Measurements from ENCODE around the gene KIAA1328.

KIAA1328 gene

DNA sequence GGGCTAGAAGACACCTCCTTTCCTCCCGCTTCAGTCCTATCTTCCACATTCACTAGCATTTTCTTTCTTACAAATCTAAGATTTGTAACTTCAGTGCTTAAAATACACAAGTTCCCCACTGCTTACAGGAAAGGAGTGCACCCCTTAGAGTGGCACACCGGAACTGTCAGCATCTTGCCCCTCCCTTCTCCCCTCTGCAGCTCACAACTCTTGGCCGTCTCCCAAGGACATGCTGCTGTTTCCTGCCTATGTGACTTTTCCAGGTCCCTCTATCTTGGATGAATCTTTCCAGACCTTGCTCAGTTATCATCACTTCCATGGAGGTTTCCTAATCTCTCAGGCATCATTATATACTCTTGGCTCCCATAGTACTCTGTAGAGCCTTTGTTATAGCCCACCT is 401.8 kb downstream of the KIAA1328 start:
- ATAC-seq, result no peak

DNA sequence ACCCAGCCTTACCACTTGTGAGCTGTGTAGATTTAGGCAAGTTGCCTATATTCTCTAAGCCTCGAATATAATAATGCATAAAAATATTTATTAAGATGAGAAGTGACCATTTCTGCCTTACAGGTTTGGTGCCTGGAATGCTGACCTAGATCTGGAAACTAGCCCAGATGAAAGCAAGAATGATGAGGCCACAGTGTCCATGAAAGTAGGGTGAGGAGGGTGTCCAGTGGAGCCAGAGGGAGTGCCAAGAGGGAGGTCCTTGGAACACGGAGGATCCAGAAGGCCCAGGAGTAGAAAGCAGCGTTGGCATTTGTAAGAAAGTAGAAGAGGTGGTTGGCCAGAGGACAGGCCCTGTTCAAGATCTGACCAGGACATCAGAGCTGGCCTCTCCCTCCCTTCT is 402.3 kb downstream of the KIAA1328 start:
- ATAC-seq, result no peak

DNA sequence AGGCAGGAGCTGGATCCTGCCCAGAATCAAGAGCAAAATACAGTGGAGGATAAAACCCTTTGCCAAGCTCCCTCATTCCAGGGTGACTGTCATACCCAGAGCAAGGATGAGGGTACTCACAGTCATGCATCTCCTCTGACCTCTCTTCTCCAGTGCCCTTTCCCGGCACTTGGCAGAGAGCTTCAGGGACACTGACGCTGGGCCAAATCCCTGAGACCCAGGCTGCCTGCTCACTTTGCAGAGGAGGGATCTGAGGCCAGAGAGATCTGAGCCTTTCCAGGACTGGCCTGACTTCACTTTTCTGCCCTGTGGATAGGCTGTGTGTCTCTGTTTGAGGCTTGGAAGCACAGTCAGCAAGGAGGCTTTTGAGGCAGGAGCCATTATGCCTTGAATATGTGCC is 406.7 kb downstream of the KIAA1328 start:
- ATAC-seq, result no peak

DNA sequence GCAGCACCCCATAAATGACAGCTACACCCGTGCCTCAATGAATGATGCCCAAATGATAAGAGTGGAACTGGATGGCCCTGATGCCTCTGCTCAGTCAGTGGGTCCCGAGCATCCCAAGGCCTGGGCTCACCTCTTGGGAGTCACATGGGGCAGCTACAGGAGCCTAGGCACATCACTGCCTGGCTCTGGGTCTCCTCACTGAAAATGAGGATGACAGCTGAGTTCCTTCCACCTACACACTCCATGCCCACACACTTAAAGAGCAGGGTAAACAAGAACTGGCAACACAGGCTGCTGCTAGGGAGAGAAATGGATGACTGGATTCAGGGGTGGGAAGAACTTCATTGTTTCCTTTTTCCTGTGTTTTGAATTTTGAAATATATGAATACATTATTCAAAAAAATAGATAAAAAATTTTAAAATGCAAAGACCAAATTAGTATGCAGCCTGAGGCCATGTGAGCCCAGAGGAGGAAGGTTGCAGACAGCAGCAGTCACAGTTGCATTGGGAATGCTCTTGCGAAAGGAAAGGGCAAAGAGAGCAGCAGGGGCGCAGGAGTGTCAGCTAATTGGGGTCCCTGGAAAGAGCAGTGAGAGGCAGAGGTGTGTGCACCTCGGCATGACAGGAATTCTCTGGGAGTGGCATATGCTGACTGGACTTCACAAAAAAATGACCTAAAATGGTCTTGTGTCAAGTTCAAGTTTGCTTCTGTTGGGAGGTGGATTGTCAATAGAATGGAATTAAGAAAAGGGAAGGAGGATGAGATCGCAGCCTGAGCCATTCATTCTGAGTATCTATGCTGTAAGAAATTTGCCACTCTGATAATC is 409.6 kb downstream of the KIAA1328 start:
- ATAC-seq, result no peak

DNA sequence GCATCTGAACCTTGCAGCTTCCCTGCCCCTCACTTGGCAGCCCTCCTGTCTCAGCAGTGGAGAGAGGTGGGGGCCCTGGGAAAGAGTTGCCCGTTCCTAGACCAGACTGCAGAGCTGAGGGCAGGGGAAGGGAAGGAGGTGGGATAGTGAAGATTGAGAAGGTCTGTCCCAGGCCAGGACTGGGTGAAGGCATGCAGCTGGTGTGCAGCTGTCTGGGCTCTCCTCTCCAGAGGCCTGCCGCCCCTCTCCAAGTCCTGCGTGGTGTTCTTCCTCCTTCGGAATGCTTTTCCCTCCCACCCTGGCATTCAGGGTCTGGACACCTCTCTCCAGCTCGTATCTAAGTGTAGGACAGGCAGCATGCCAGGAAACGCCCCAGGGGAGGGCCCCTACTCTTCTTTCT is 413.2 kb downstream of the KIAA1328 start:
- ATAC-seq, result no peak

DNA sequence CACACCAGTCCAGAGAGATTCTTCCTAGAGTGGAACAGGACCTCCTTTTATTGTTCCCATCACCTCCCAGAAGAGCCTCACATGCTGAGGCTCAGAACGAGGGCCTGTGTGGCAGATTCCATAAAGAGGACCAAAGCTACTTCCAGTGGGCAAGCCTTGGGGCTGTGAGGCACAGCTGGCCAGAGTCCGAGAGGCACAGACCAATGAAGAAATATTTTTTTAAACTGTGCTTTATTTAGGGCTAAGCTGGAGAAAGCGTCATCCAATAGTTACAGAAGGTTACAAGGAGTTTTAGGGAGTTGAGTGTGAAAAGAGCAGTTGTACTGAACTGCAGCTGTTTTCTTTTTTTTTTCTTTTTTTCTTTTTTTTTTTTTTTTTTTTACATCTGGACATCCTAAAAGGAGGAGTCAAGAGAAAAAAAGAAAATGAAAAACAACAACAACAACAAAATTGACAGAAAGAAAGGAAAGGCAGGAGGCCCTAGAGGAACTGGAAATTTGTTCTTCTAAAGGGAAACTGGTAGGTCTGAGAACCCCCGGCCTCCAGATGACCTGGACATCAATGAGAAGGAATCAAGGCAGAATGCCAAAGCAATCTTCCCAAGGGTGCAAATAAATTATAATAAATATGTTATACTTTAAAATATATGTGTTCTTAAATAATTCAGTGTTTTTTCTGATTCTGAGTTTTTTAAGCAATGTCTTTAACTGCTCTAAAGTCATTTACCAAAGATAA is 414.1 kb downstream of the KIAA1328 start:
- no peak for ATAC-seq

DNA sequence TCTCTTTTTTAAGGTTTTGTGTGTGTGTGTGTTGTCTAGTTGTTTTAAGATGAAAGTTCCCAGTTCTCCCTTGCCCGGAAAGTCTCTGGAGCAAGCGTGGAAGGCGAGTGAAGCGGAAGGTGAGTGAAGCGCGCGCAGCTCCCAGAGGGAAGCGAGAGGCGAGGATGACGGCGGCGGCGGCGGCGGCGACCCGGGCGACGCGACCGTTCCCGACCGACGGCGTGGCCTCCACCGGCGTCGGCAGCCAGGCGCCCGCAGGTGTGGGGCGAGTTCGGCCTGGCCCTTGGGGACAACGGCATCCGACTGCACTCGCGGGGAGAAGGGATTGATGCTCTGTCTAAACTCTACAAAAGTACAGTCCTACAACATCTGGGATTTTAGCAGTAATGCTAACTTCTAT is 414.8 kb downstream of the KIAA1328 start:
- no peak for ATAC-seq

DNA sequence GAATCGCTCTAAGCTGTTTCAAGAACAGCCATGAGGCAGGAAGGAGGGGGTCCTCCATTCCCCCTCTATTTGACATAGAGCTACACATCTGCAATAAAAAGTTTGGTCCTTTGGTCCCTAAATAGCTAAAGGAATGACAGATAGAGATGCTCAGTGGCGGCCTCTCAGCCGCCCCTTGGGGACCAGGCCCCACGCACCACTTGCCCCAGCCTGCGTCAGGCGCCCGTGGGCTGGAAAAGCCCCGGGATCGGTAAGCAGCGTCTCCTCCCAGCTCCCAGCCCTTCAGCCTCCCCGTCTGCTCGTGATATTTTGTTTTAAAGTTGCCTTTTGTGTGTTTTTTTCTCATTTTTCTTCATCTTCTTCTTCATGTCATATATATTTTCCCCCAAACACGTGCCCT is 415.7 kb downstream of the KIAA1328 start:
- no peak for ATAC-seq

DNA sequence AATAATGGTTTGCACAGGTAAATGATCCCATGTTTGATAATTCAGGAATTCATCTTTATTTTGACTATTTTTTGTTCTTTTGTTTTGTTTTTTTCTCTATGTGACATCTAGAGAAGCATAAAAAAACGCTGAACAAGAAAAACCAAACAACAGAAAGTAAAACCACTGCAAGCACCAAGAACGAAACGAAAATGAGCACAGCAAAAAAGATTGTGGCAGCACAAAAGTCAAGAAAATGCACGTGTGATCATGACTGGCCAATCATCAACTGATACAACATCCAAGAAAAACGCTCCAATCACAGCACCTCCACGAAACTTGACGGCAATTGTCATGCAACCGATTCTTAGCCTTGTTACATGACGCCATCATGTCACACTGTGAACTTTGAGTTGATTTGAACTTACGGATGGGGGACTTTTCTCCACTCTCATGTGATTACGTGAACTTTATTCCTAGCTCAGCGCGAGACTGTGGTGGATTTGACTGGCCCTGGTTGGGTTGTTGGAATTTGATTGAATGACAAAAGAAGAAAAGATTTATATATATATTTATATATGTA is 417.9 kb downstream of the KIAA1328 start:
- no peak for ATAC-seq

DNA sequence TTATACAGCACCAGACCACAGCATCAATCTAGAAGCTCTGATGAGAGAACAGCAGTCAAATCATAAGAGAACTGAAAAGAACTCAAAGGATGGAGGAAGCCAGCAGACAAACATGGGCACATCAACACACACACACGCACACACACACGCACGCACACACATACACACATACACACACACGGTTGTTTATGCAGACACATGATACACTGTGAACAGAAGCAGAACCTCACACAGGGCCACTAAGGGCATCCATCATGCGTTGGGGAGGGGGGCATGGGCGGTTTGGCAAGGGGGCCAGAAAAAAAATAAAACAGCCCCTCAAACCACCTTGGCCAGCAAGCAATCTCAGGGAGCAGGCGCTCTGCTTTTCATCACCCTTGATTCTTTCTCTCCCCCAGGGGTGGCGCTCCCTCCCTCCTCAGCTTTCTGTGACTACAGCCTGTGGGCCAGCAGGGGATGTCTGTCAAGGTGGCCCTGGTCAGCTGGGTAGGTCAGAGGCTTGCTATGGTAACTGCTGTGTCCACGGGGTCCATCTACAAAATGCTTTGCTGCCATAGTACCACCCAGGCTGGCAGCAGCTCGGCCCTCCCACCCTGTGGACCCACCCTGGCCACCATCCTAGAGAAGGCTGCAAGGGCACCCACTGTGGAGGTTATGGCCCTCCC is 418.7 kb downstream of the KIAA1328 start:
- no peak for ATAC-seq

DNA sequence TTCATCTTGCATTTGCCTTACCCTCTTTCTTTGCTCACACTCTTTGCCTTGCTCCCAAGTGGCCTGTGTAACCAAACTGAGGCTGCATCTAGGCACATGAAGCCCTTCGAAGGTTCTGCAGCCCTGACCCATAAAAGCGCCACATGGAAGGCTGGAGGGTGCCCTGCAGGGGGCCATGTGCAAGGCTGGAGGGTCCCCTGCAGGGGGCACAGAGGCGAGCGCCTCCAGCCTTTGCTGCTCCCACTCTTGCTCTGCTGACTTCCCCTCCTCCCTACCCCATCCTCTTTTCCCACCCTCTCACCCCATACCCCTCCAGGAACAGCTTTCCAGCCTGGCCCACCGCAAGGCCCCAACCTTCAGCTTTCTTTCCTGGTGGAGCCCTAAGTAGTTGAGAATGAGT is 419.4 kb downstream of the KIAA1328 start:
- ATAC-seq, result no peak

DNA sequence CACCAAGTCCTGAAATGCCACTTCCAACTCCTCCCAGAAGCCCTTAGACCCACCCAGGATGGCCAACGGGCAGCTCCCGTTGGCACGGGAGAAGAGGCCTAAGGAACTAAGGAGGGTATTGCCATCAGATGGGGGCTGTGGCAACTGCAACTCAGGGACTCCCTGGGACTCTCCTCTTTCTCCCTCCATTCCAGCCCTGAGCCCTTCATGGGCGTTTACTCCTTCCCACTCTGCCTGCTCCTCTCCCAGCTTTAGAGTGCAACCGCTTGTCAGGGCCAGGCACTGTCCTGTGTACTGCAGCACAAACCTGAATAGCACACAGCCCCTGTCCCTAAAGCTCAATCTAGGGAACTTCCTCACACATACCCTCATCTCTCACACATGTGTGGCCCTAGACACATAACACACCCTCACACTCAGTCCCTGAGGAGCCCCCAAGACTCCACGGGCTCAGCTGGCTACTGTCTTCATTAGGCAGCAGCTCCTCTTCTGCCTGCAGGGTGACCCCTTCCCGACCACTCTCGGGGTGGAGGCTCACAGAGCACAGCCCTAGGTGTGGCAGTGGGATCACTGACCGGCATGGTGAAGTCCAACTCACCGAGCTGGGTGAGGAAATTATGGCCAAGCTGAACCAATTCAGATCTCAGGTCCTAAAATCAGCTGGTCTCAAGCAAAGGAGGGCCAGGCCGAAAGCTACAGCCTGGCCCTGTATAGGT is 420.4 kb downstream of the KIAA1328 start:
- no peak for ATAC-seq

DNA sequence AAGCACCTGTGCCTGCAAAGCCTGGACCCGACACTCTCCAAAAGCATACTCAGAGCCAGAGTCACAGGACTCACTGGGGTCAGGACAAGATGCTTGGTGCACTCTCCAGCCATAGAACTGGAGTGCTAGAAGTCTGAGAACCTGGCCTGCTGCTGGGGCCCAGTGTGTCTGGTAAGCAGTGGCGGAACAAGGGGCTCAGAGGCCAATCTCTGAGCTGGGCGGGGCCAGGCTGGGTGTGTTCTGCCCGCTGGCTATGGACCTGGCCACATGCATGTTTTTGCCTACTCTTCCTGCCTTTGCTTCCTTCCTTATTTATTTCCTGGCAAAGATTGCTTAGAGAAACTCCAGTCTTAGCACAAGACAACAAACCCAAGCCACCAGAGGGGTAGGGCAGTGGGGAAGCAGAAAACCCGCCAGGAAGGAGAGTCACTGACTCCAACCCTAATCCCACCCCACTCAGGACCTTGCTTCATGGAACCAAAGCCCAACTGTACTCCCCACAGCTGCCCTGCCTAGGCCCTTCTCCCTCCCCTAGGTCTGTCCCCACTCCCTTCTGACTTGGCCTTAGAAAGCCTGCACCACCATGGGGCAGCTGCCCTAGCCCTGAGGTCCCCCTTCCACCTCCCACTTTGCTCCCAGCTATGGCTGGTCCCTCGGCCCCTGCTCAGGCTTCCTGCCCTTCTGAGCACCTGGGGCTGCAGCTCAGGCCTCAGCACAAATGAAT is 421.1 kb downstream of the KIAA1328 start:
- no peak for ATAC-seq

DNA sequence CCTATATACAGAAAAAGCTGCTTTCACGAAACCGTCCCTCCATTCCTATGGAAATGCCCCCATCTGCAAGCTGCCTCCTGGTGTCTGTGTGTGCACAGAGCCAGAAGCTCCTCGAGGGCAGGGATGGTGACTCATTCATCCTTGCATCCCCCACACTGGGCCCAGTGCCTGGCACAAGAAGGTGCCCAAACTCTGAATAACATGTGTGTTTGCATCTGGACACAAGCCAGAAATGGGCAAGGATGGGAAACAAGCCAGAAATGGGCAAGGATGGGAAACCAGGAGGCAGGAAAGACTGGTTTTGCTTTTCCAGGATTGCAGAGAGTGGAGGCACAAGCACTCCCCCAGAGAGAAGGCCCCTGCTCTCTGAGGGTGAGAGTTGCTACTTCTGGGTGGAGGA is 422.8 kb downstream of the KIAA1328 start:
- no peak for ATAC-seq

DNA sequence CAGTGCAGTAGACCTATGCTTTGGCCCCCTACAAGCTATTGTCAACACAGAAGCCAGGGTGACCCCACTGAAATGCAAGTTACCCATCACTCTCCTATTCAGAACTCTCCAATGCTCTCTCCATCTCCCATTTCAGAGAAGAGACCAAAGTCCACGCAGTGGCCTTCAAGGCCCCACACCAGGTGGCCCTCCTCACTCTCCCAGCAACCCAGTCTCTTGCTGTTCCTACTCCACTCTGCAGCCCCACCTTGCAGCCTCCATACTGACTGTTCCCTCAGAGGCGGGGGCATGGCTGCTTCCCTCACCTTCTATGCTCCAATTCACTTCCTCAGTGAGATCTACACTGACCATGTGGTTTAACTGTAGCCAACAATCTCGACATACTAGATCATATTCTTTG is 423.4 kb downstream of the KIAA1328 start:
- ATAC-seq, result no peak

DNA sequence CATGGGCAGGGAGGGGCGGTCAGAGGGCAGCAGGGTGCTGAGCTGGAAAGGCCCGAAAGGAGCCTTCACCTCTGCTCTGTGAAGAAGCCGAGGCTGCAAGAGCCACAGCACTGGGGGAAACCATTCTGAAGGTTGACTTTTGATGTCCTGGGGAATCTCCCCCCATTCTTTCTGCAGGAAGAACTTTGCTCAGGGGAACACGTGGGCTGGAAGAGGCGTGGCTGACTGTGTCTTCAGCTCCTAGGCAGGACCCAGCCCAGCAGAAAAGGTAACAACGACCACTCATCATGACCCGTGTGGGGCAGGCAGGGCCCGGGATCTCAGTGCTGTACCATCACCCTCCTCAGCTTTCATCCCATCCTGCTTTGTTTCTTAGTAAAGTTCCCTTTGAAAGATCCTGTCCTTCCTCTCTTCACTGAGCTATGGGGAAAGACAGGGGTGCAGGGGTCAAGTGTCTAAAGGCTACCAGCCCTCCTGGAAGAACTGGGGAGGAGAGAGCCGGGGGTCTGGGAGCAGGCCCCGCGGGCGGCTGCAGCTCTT is 424.0 kb downstream of the KIAA1328 start:
- ATAC-seq, result no peak

DNA sequence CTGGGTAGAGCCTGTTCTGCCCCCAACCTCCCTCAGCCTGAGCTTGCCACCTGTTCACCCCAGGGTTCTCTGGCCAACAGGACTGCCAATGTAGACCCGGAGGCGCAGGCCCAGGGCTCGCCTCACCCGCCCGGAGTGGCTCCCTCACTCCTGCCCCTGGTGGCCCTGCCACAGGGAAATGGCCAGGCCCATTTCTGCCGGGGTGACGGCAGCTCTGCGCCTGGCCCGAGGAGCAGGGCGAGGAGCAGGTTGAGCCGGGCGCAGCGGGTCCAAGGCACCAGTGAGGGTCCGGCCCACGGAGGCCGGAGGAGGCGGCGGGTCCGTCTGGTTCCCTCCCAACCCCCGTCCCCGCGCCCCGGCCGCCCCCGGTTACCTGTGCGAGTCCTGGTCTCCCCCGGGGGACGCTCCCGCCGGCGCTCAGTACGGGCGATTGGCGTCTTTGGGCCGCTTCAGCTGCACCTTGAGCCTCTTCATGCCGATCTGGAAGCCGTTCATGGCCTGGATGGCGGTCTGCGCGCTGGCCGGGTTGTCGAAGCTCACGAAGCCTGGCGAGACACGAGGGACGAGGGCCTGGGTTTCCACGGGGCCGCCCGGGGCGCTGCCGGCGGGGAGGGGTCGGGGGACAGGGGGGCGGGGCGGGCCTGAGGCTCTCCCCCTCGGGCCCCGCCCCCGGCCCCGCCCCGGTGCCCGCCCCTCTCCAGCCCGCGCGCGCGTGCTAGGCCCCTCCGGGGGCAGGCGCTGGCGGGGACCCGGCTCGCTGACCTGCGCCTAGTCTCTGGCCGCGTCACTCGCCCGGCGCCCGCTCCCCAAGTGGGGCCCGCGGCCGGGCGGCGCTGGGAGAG is 424.7 kb downstream of the KIAA1328 start:
- ATAC-seq, result no peak

DNA sequence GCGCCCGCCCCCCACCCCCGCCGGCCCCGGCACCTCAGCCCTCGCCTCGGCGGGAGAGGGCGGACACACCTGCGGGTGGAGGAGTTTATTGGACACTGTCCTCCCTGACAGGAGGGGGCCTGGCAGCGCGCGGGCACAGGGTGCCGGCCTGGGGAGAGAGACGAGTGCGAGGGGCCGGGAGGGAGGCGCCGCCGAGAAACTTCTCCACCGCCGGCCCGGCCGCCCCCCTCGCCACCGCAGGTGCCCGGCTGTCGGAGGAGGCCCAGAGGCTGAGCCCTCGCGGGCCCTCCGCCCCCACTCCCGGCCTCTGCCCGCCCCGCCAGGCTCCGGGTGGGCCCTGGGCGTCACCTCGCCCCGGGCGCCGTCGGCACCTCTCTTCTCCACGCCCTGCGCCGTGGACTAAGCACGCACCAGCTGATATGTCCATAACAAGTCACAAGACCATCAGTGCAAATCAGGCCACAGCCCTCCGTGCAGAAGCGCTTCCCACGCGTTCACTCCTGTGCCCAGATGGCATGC is 425.4 kb downstream of the KIAA1328 start:
- no peak for ATAC-seq

DNA sequence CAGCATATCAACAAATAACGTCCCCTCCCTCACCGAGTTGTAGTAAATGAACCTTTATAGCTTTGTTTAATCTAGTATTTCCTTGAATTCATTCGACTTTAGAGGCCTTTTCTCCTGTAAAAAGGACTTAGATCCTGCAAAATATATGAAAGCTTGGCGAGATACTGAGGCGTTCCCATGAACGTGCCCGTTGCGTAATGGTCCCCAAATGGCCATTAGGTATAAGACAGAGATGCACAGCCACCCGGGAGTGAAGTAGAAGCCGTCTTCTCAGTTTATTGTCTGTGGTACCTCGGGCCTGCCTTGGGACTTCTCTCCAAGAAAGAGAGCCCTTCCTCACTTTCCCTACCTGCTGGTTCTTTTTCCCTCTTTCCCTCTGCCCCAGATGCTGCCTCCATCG is 426.0 kb downstream of the KIAA1328 start:
- no peak for ATAC-seq

DNA sequence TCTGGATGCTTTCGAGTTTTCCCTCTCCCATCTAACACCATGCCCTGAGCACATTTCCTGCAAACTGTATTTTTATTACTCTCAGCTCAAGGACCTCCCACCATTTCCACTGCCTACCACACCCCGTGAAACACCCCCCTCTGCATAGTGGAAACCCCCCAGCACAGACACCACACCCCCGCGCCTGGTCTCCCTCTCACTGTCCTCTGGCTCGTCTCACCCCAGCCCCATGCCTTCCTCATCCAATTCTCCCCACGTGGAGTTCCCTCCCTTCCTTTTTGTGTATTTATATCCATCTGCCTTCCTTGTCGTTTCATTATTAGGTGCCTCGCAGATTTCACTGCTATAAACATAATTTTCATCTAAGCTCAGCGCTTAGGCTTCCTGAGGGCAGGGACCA is 429.2 kb downstream of the KIAA1328 start:
- no peak for ATAC-seq

DNA sequence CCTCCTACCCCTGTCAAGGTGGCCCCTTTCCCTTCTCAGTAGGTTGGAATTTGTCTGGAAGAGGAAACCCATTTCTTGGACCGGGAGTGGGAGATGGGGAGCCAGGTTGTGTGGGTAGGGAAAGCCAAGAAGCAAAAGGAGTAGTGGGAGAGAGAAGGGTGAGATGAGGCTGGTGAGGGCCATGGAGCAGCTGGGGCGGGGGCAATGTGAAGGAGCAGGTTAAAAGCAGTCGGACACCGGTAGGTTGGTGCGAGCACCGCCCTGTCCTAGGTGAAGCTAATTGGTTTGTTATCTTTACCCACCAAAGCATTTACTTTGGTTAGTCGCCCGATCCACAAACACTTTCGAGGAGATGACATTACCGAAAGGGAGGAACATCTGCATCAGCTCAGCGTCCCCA is 429.9 kb downstream of the KIAA1328 start:
- ATAC-seq, result no peak
